K562 (cell line): ENCODE measurements around the gene MICAL1. TPM values are rescaled to one million over a fixed set of nuclear protein-coding genes. Genes with fewer than 3 reads are reported as not detected.

Source experiments
- CHAMP1 ChIP-seq: fragments of 450-650 bp; IDR thresholded peaks from 2 replicates; pipeline ENCODE4 v1.6.1; 2016; ENCODE audit warnings: mild to moderate bottlenecking
- CTBP1 ChIP-seq: fragments of 450-650 bp; IDR thresholded peaks from 2 replicates; pipeline ENCODE4 v1.6.1; 2016; ENCODE audit warnings: borderline replicate concordance
- EGR1 ChIP-seq: fragments of 450-650 bp; conservative IDR thresholded peaks from 2 replicates; pipeline ENCODE4 v1.6.1; 2017; ENCODE audit warnings: mild to moderate bottlenecking
- FOS ChIP-seq: IDR thresholded peaks from 3 replicates; pipeline ENCODE4 v1.6.1; 2011; ENCODE audit not compliant: insufficient read length; ENCODE audit errors: extremely low read depth
- GTF2A2 ChIP-seq: IDR thresholded peaks from 2 replicates; pipeline ENCODE4 v1.6.1; 2016; ENCODE audit warnings: mild to moderate bottlenecking, missing genetic modification characterization, missing compliant biosample characterization
- MGA ChIP-seq: fragments of 450-650 bp; IDR thresholded peaks from 2 replicates; pipeline ENCODE4 v1.6.1; 2016; ENCODE audit warnings: mild to moderate bottlenecking, moderate library complexity
- SPI1 ChIP-seq: IDR thresholded peaks from 2 replicates; pipeline ENCODE4 v1.6.1; 2011; ENCODE audit warnings: low read depth, low read length, control low read depth, borderline replicate concordance
- ZBTB43 ChIP-seq: sonication (generic); formaldehyde crosslinking; IDR thresholded peaks from 2 replicates; pipeline ENCODE4 v1.8.0; 2023; ENCODE audit warnings: mild to moderate bottlenecking, missing genetic modification reagents
- ZNF695 ChIP-seq: fragments of 450-650 bp; formaldehyde crosslinking; IDR thresholded peaks from 2 replicates; pipeline ENCODE4 v1.4.0; 2020; ENCODE audit warnings: mild to moderate bottlenecking, moderate library complexity
- polyA plus RNA-seq, 8 experiments: library from polyadenylated mRNA; depleted of rRNA in 4 of 8; stranded (reverse) in 5 of 8; unstranded in 3 of 8; fragments of >200 nt; fragmentation: Nextera tagmentation in 2 of 8; fragmentation: Illumina TruSeq in 1 of 8; extraction: Ambion mirVana in 2 of 8; extraction: Trizol in 1 of 8; gene quantifications; 2 replicates each; pipeline versions ENCODE4 v1.2.1 to v1.2.3, GENCODE V29; 2011 to 2014; ENCODE audit warnings: inconsistent platforms in 1 of 8, missing spikeins in 1 of 8
- total RNA-seq, 7 experiments: library from RNA; depleted of rRNA in 6 of 7; stranded (reverse); fragments of >200 nt in 6 of 7; fragmentation: Illumina TruSeq in 2 of 7; extraction: Trizol in 2 of 7; gene quantifications; 2 replicates each; pipeline versions ENCODE4 v1.2.1 to v1.2.3, GENCODE V29; 2011 to 2021; ENCODE audit warnings: low replicate concordance in 1 of 7

The MICAL1 gene
- total and polyA plus RNA-seq, 9 of the 15 experiments (the other 6 are each of a cell fraction or from before 2014, with no cell fraction given) = 0.07 to 15.2 (median 7.0) TPM

GRCh38 chr6:109441069-109441816 lies 14.3 kb downstream of the MICAL1 start (continued):
- TF ChIP-seq MGA = no peak; the same call in none of the 2 replicates
- TF ChIP-seq ZBTB43 = 0 out of 2 replicates have a peak, but pooled peaks have one; percentile 40
- no peak for TF ChIP-seq FOS
- no peak for TF ChIP-seq SPI1
- TF ChIP-seq CTBP1 = no peak
- TF ChIP-seq EGR1 = no peak
- no peak for TF ChIP-seq GTF2A2 (tag)
- TF ChIP-seq ZNF695 (CRISPR knock-in tag) = no peak
- no peak for TF ChIP-seq CHAMP1
